ENCODE measurements around the gene PPP2R5D. TPM values are rescaled to one million over a fixed set of nuclear protein-coding genes. Genes with fewer than 3 reads are reported as not detected.
A peak's percentile ranks its signal among the peaks of the same experiment; 100 is the strongest.
"Not testable (repeated sequence)": the region's sequence is repeated elsewhere in the genome, so short reads cannot be mapped to it uniquely, and the experiment has no call there.

The PPP2R5D gene
- total RNA-seq, 2 donors from 2014 or later = 8.2 to 13.5 TPM

DNA sequence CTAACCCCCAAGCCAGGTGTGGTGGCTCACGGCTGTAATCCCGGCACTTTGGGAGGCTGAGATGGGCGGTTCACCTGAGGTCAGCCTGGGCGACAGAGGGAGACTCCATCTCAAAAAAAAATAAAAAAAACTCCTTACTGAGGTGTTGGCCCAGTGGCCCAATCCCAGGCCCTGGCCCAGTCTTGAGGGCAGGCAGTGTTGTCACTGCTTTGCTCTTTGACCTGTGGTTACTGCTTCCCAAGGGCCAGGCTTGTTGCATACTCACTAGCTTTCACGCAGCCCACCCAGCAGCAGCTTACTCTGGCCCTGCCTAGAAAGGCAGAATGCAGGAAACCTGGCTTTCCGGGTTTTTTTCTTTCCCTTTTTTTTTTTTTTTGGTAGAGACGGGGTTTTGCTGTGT lies 41.9 kb upstream of the PPP2R5D start:
- no peaks in the 10 kb centered on the region for H3K36me3 ChIP-seq (replicated peaks in 1 of 2; ENCODE audit: insufficient read depth in 1 of 2, low read depth in 2 of 2)
- no peak for TF ChIP-seq POLR2A (IDR thresholded peaks at IDR 0.05)
- TF ChIP-seq, protein P1, sequence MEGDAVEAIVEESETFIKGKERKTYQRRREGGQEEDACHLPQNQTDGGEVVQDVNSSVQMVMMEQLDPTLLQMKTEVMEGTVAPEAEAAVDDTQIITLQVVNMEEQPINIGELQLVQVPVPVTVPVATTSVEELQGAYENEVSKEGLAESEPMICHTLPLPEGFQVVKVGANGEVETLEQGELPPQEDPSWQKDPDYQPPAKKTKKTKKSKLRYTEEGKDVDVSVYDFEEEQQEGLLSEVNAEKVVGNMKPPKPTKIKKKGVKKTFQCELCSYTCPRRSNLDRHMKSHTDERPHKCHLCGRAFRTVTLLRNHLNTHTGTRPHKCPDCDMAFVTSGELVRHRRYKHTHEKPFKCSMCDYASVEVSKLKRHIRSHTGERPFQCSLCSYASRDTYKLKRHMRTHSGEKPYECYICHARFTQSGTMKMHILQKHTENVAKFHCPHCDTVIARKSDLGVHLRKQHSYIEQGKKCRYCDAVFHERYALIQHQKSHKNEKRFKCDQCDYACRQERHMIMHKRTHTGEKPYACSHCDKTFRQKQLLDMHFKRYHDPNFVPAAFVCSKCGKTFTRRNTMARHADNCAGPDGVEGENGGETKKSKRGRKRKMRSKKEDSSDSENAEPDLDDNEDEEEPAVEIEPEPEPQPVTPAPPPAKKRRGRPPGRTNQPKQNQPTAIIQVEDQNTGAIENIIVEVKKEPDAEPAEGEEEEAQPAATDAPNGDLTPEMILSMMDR (IDR thresholded peaks at IDR 0.05) = no peak
- intact Hi-C loops (cut with DNase I) = no loop called here

GRCh38 chr6:42947950-42948349 lies 36.4 kb upstream of the PPP2R5D start:
- Histone ChIP-seq H3K9me3 (no peaks in the 10 kb centered on the region), H3K4me3 (no peak overlapping the region), H3K36me3 (replicated peaks in 1 of 2; ENCODE audit: insufficient read depth in 1 of 2, low read depth in 2 of 2) (no peaks in the 10 kb centered on the region), H3K27me3 (no peaks in the 10 kb centered on the region), H3K4me1 (peaks cover 15% of the 10 kb centered on the region), H3K27ac (peak overlapping the region in 1 of 4 donors; percentile 39)
- TF ChIP-seq, protein P1 (IDR thresholded peaks at IDR 0.05) = no peak
- no peak for TF ChIP-seq POLR2A (IDR thresholded peaks at IDR 0.05)
- ATAC-seq (peak; percentile 49), DNase-seq (no peak)
- intact Hi-C loops (cut with DNase I) = no loop called here

More for the DNA sequence above, 41.9 kb upstream of the PPP2R5D start:
- ATAC-seq (no peak), DNase-seq (no peak)
- peaks cover 50% of the 10 kb centered on the region for H3K4me1 ChIP-seq
- H3K27me3 ChIP-seq = no peaks in the 10 kb centered on the region
- no peak overlapping the region for H3K4me3 ChIP-seq
- no peaks in the 10 kb centered on the region for H3K9me3 ChIP-seq
- WGBS, 2 donors = 75 to 77% methylated on average over 7 of the region's 7 CpGs
- H3K27ac ChIP-seq = peak overlapping the region in 1 of 4 donors; percentile 20

GRCh38 chr6:42952389-42952788 lies 32.0 kb upstream of the PPP2R5D start:
- TF ChIP-seq, protein P1 (IDR thresholded peaks at IDR 0.05) = no peak
- TF ChIP-seq POLR2A (IDR thresholded peaks at IDR 0.05) = no peak
- H3K9me3 ChIP-seq = no peaks in the 10 kb centered on the region
- no peaks in the 10 kb centered on the region for H3K27me3 ChIP-seq
- DNase-seq = no peak
- peaks cover 19% of the 10 kb centered on the region for H3K4me1 ChIP-seq
- WGBS, 2 donors = 94 to 97% methylated on average over 4 of the region's 4 CpGs
- intact Hi-C loops (cut with DNase I) = no loop called here
- H3K4me3 ChIP-seq = no peak overlapping the region
- no peak for ATAC-seq
- no peaks in the 10 kb centered on the region for H3K36me3 ChIP-seq (replicated peaks in 1 of 2; ENCODE audit: insufficient read depth in 1 of 2, low read depth in 2 of 2)
- no peak overlapping the region for H3K27ac ChIP-seq

- 88 to 89% methylated on average over 4 of the region's 4 CpGs for WGBS, 2 donors
Observed at GRCh38 chr6:42954405-42954804, 30.0 kb upstream of the PPP2R5D start.

GRCh38 chr6:42958125-42958524 lies 26.2 kb upstream of the PPP2R5D start:
- Histone ChIP-seq H3K27me3 (no peaks in the 10 kb centered on the region), H3K9me3 (no peaks in the 10 kb centered on the region), H3K4me3 (no peak overlapping the region), H3K36me3 (replicated peaks in 1 of 2; ENCODE audit: insufficient read depth in 1 of 2, low read depth in 2 of 2) (no peaks in the 10 kb centered on the region), H3K4me1 (peaks cover 41% of the 10 kb centered on the region), H3K27ac (no peak overlapping the region)
- WGBS, 2 donors = 79 to 83% methylated on average over 8 of the region's 8 CpGs
- no peak for TF ChIP-seq POLR2A (IDR thresholded peaks at IDR 0.05)
- TF ChIP-seq, protein P1 (IDR thresholded peaks at IDR 0.05) = no peak
- intact Hi-C loops (cut with DNase I) = no loop called here
- no peak for DNase-seq
- no peak for ATAC-seq

More at GRCh38 chr6:42954405-42954804, 30.0 kb upstream of the PPP2R5D start:
- intact Hi-C loops (cut with DNase I); H3K9me3 ChIP-seq; H3K36me3 ChIP-seq (replicated peaks in 1 of 2; ENCODE audit: insufficient read depth in 1 of 2, low read depth in 2 of 2); H3K27me3 ChIP-seq; DNase-seq; ATAC-seq; H3K4me3 ChIP-seq: not testable (repeated sequence)
- Histone ChIP-seq H3K4me1 (peaks cover 15% of the 10 kb centered on the region), H3K27ac (peak overlapping the region in 1 of 4 donors; percentile 36)

Measured in body of pancreas (tissue), 4 donors.